IPS-20b (cell line): ENCODE data around the gene DDO.

Experiments
- H3K27ac ChIP-seq: one replicate; pipeline ENCODE4 v1.5.1; 2013; ENCODE audit warnings: low read length
- H3K27me3 ChIP-seq: 2 replicates; pipeline ENCODE4 v1.6.1; 2013; ENCODE audit warnings: mild to moderate bottlenecking, low read length, inconsistent platforms; ENCODE audit not compliant: insufficient read depth
- H3K36me3 ChIP-seq: 2 replicates; pipeline ENCODE4 v1.6.1; 2013; ENCODE audit warnings: low read depth, mild to moderate bottlenecking, inconsistent platforms, low read length, moderate library complexity; ENCODE audit not compliant: insufficient read depth
- H3K4me1 ChIP-seq: 2 replicates; pipeline ENCODE4 v1.6.1; 2013; ENCODE audit warnings: mild to moderate bottlenecking, control low read depth, inconsistent platforms, low read length, moderate library complexity; ENCODE audit not compliant: insufficient read depth
- H3K4me3 ChIP-seq: 2 replicates; pipeline ENCODE4 v1.5.1; 2013; ENCODE audit warnings: mild to moderate bottlenecking, low read length, inconsistent platforms
- H3K9ac ChIP-seq: 2 replicates; pipeline ENCODE4 v1.6.1; 2013; ENCODE audit warnings: low read depth, mild to moderate bottlenecking, inconsistent platforms, low read length, moderate library complexity
- H3K9me3 ChIP-seq: 2 replicates; pipeline ENCODE4 v1.6.1; 2013; ENCODE audit warnings: mild to moderate bottlenecking, low read depth, low read length, inconsistent platforms; ENCODE audit not compliant: insufficient read depth

The DDO gene

GRCh38 chr6:110440026-110440425 is 24.7 kb upstream of the DDO start:
- no peak overlapping the region for H3K4me3 ChIP-seq
- H3K9ac ChIP-seq, result no peak overlapping the region
- no peaks in the 10 kb centered on the region for H3K9me3 ChIP-seq
- H3K27ac ChIP-seq, result no peak overlapping the region
- no peaks in the 10 kb centered on the region for H3K27me3 ChIP-seq
- H3K36me3 ChIP-seq, result no peaks in the 10 kb centered on the region
- H3K4me1 ChIP-seq, result no peaks in the 10 kb centered on the region

- no peaks in the 10 kb centered on the region for H3K36me3 ChIP-seq
- H3K9ac ChIP-seq, result no peak overlapping the region
- no peaks in the 10 kb centered on the region for H3K27me3 ChIP-seq
- H3K4me3 ChIP-seq, result no peak overlapping the region
- no peaks in the 10 kb centered on the region for H3K4me1 ChIP-seq
- no peaks in the 10 kb centered on the region for H3K9me3 ChIP-seq
- no peak overlapping the region for H3K27ac ChIP-seq
Measured at GRCh38 chr6:110439356-110439755, 24.0 kb upstream of the DDO start.

GRCh38 chr6:110434961-110435602 is 19.7 kb upstream of the DDO start:
- Histone ChIP-seq H3K9ac (no peak overlapping the region), H3K27me3 (no peaks in the 10 kb centered on the region), H3K9me3 (no peaks in the 10 kb centered on the region), H3K4me1 (no peaks in the 10 kb centered on the region), H3K4me3 (no peak overlapping the region), H3K27ac (no peak overlapping the region), H3K36me3 (no peaks in the 10 kb centered on the region)

- H3K27me3 ChIP-seq, result no peaks in the 10 kb centered on the region
- H3K9me3 ChIP-seq, result no peaks in the 10 kb centered on the region
- no peak overlapping the region for H3K4me3 ChIP-seq
- no peak overlapping the region for H3K9ac ChIP-seq
- H3K4me1 ChIP-seq, result no peaks in the 10 kb centered on the region
- no peak overlapping the region for H3K27ac ChIP-seq
- no peaks in the 10 kb centered on the region for H3K36me3 ChIP-seq
Measured at GRCh38 chr6:110432285-110432900, 17.0 kb upstream of the DDO start.

- Histone ChIP-seq H3K9ac (no peak overlapping the region), H3K27ac (no peak overlapping the region), H3K4me1 (no peaks in the 10 kb centered on the region), H3K9me3 (no peaks in the 10 kb centered on the region), H3K27me3 (no peaks in the 10 kb centered on the region), H3K36me3 (no peaks in the 10 kb centered on the region), H3K4me3 (no peak overlapping the region)
Measured at GRCh38 chr6:110430741-110431140, 15.4 kb upstream of the DDO start.

- no peak overlapping the region for H3K27ac ChIP-seq
- H3K4me1 ChIP-seq, result no peaks in the 10 kb centered on the region
- H3K9me3 ChIP-seq, result no peaks in the 10 kb centered on the region
- no peaks in the 10 kb centered on the region for H3K36me3 ChIP-seq
- H3K27me3 ChIP-seq, result no peaks in the 10 kb centered on the region
- H3K4me3 ChIP-seq, result no peak overlapping the region
- no peak overlapping the region for H3K9ac ChIP-seq
Measured at GRCh38 chr6:110430236-110430635, 14.9 kb upstream of the DDO start.

GRCh38 chr6:110428153-110428552 is 12.8 kb upstream of the DDO start:
- no peaks in the 10 kb centered on the region for H3K27me3 ChIP-seq
- no peaks in the 10 kb centered on the region for H3K36me3 ChIP-seq

GRCh38 chr6:110425816-110426215 is 10.4 kb upstream of the DDO start:
- Histone ChIP-seq H3K9me3 (no peaks in the 10 kb centered on the region), H3K36me3 (no peaks in the 10 kb centered on the region), H3K9ac (no peak overlapping the region), H3K27ac (no peak overlapping the region), H3K27me3 (no peaks in the 10 kb centered on the region), H3K4me3 (no peak overlapping the region), H3K4me1 (no peaks in the 10 kb centered on the region)

More at GRCh38 chr6:110428153-110428552, 12.8 kb upstream of the DDO start:
- H3K4me3 ChIP-seq, result no peak overlapping the region
- no peak overlapping the region for H3K9ac ChIP-seq
- no peak overlapping the region for H3K27ac ChIP-seq
- no peaks in the 10 kb centered on the region for H3K9me3 ChIP-seq
- no peaks in the 10 kb centered on the region for H3K4me1 ChIP-seq

- H3K4me1 ChIP-seq, result no peaks in the 10 kb centered on the region
Measured at GRCh38 chr6:110422444-110422822, 7.1 kb upstream of the DDO start.

GRCh38 chr6:110421749-110422443 is 6.5 kb upstream of the DDO start:
- no peaks in the 10 kb centered on the region for H3K36me3 ChIP-seq
- H3K4me1 ChIP-seq, result no peaks in the 10 kb centered on the region
- no peaks in the 10 kb centered on the region for H3K9me3 ChIP-seq
- no peak overlapping the region for H3K9ac ChIP-seq
- no peaks in the 10 kb centered on the region for H3K27me3 ChIP-seq
- no peak overlapping the region for H3K4me3 ChIP-seq
- H3K27ac ChIP-seq, result no peak overlapping the region

More at GRCh38 chr6:110422444-110422822, 7.1 kb upstream of the DDO start:
- Histone ChIP-seq H3K9ac (no peak overlapping the region), H3K4me3 (no peak overlapping the region), H3K9me3 (no peaks in the 10 kb centered on the region), H3K36me3 (no peaks in the 10 kb centered on the region), H3K27me3 (no peaks in the 10 kb centered on the region), H3K27ac (no peak overlapping the region)

GRCh38 chr6:110419028-110419739 is 3.8 kb upstream of the DDO start:
- no peaks in the 10 kb centered on the region for H3K9me3 ChIP-seq
- H3K27me3 ChIP-seq, result no peaks in the 10 kb centered on the region
- H3K27ac ChIP-seq, result no peak overlapping the region
- H3K4me1 ChIP-seq, result no peaks in the 10 kb centered on the region
- no peak overlapping the region for H3K4me3 ChIP-seq
- H3K9ac ChIP-seq, result no peak overlapping the region
- H3K36me3 ChIP-seq, result no peaks in the 10 kb centered on the region
